Fibroblast of peridontal ligament (primary cell): ENCODE results near the gene NFKBIZ.
A peak's percentile ranks its signal among the peaks of the same experiment; 100 is the strongest.
"Not testable (repeated sequence)": the region's sequence is repeated elsewhere in the genome, so short reads cannot be mapped to it uniquely, and the experiment has no call there.

Source experiments
- DNase-seq: peaks from one replicate; pipeline ENCODE4 v3.0.0-alpha.2; 2010; ENCODE audit errors: extremely low read depth

NFKBIZ gene

DNA sequence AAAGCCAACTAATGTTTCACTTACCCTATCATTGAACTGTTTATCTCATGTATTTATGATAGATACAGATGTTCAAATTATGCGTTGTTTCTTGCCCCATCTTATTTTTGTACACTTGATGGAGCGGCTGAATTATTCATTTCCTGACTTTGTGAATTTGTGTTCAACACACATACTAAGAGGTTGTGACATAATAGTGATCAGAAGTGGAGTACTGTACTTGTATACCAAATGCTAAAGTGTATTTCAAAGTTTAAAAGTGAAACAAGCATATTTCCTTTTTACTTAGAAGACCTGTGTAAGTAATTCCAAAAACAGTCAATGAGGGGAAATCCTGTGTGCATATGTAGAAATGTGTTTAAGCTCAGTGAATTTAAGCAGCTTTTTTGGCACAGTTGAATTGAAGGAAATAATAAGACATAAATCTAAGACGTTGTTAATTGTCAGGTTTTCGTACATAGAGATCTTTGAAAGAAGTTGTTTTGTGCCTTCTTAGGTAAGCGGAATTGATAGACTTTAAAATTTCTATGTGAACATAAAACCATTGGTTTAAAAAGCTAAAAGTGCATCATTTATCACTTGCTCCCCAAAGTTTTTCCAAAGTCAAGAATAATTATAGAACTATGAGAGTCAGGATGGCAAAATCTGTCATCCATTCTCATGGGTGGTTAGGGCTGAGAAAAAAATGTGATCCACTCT lies 1.9 kb downstream of the NFKBIZ start:
- no peak for DNase-seq

DNA sequence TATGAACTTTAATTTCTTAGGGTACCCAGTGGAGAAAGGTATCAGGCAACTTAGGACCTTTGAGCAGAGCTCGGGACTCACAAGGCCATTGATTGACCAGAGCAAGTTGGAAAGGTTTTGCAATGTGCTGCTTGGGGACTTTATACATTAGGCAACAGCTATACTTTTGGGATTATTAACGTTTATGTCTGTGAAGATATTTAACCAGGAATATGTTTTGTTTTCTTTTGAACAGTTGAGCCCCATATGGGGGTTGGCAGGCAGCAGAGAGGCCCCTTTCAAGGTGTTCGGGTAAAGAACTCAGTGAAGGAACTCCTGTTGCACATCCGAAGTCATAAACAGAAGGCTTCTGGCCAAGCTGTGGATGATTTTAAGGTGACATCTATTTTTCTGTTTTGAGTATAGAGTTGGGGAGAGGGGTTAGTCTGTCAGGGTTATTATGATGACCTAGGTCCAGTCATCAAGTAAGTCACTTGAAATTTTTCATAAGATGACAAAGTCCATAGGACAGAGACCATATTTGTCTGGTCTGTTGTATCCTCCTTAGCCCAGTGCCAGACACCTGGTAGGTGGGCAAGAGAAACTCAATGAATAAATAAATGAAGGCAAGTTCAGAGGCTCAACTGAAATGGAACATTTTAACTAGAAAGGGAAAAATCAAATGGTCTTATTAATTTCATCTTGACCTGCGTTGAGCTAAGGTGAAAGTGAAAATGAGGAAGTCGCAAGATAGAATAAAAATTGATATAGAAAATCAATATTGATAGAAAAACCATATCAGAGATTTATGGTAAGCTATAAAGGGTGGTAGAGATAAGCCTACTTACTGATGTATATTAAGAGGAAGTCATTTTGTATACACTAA lies 2.8 kb downstream of the NFKBIZ start:
- DNase-seq: peak; percentile 44

DNA sequence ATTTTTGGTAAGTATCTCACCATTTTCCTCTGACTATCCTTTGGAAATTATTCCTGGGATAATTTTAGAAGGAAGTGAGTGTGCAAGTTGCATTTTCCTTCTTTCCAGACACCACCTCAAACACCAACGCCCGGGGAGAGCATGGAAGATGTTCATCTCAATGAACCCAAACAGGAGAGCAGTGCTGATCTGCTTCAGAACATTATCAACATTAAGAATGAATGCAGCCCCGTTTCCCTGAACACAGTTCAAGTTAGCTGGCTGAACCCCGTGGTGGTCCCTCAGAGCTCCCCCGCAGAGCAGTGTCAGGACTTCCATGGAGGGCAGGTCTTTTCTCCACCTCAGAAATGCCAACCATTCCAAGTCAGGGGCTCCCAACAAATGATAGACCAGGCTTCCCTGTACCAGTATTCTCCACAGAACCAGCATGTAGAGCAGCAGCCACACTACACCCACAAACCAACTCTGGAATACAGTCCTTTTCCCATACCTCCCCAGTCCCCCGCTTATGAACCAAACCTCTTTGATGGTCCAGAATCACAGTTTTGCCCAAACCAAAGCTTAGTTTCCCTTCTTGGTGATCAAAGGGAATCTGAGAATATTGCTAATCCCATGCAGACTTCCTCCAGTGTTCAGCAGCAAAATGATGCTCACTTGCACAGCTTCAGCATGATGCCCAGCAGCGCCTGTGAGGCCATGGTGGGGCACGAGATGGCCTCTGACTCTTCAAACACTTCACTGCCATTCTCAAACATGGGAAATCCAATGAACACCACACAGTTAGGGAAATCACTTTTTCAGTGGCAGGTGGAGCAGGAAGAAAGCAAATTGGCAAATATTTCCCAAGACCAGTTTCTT lies 3.9 kb downstream of the NFKBIZ start:
- peak; percentile 10 for DNase-seq

DNA sequence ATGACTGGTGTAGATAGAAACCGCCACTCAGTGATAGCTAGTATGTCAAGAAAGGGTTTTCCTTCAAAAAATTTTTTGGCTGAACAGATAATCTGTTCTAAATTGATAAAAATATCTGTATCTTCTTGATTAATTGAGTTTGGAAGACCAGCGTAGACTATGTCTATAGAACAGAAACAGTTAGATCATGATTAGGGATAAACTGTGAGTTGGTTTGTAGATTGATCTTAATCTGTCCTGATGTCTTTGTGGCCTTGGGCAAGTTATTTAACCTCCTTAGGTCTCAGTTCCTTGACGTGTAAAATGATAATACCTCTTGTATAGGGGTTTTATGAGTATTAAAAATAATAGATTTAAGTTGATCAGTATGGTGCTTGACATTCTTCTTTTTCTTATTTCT lies 4.7 kb downstream of the NFKBIZ start:
- peak; percentile 19 for DNase-seq

DNA sequence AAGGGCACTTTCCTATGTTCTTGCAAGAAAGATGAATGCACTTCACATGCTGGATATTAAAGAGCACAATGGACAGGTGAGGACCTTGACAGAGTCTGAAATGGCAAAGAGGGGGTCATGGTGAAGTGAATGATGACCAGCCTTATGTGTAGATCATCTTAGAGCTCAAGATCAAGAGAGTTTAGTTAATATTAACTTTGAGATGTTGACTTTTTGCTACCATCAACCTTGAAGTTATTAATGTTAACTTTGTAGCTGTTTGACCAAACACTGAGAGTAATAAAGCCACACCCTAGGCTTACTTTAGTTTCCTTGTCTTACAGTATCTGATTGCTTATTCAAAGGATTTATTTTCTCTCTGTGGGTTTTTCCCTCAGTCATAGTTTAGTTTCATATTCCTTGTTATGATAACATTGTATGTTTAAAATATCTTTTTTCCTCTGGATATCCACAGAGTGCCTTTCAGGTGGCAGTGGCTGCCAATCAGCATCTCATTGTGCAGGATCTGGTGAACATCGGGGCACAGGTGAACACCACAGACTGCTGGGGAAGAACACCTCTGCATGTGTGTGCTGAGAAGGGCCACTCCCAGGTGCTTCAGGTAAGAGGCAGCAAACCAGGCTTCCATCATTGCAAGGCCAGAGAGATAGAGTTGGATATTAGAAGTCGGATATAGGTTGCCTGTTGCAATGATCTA lies 5.4 kb downstream of the NFKBIZ start:
- peak; percentile 15 for DNase-seq

DNA sequence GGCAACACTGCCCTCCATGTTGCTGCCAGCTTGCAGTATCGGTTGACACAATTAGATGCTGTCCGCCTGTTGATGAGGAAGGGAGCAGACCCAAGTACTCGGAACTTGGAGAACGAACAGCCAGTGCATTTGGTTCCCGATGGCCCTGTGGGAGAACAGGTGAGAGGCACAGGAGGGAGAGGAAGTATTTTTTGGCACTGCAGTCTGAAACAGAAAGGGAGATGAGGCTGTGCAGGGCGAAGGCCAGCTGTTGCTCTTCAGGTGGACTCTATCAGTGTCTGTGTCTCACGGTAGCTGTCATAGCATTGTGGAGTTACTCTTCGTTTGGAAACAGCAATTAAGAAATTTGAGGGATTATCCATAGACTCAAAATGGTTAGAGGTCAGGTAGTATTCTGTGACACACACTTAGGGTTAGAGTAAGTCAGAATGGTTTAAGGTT lies 8.0 kb downstream of the NFKBIZ start:
- DNase-seq: peak; percentile 13

DNA sequence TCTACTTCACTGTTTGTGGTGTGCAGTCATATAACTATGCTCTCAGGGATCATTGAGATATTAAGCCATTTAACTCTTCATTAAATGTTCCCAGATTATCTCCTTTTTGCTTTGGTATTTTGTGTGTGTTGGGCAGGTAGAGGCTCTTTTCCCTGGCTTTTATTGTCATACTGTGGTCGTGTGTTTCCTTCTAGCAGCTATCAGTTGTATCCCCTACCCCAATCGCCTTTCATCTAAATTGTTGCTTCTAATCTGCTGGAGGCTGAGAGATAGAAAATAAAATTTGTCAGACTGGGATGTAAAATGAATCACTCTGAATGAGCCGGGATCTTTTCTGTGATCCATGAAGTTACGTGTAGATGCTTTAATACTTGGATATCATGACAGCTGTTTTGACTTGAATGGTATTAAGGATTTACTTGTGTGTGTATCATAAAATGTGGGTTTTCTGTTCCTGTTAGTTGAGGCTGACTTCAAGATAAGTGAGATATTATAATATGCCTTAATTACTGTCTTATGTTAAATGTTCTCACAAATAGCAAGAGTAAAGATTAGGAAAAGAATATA lies 9.2 kb downstream of the NFKBIZ start:
- DNase-seq: peak; percentile 21

DNA sequence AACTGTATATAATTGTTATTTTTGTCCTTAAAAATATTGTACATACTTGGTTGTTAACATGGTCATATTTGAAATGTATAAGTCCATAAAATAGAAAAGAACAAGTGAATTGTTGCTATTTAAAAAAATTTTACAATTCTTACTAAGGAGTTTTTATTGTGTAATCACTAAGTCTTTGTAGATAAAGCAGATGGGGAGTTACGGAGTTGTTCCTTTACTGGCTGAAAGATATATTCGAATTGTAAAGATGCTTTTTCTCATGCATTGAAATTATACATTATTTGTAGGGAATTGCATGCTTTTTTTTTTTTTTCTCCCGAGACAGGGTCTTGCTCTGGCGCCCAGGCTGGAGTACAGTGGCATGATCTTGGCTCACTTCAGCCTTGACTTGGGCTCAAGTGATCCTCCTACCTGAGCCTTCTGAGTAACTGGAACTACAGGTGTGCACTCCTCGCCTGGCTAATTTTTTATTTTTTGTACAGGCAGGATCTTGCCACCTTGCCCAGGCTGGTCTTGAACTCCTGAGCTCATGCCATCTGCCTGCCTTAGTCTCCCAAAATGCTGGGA lies 10.7 kb downstream of the NFKBIZ start:
- no peak for DNase-seq

DNA sequence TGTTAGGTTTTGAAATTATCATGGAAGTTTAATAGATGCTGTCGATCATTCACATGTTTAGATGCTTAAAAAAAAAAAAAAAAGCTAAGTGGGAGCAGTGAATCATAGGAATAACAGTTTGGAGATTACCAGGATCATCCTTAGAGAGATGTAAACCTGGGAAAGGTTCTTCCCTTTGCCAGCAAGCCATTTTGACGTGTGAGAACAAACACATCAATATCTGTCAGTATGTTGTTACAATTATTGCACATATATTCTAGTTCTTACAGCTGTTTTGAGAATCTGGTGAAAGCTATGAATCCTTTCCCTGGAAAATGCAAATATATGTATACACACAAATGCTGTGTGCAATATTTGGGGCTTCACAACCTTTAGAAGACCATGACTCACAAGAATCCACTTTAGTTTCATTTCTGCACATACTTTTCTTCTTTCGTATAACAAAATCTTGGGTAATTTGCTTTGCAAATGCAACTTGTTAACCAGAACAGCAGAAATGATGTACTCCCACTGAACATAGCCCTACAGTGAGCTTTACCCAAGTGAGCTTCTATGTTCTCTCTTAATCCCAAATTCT lies 12.0 kb downstream of the NFKBIZ start:
- DNase-seq: peak; percentile 73

DNA sequence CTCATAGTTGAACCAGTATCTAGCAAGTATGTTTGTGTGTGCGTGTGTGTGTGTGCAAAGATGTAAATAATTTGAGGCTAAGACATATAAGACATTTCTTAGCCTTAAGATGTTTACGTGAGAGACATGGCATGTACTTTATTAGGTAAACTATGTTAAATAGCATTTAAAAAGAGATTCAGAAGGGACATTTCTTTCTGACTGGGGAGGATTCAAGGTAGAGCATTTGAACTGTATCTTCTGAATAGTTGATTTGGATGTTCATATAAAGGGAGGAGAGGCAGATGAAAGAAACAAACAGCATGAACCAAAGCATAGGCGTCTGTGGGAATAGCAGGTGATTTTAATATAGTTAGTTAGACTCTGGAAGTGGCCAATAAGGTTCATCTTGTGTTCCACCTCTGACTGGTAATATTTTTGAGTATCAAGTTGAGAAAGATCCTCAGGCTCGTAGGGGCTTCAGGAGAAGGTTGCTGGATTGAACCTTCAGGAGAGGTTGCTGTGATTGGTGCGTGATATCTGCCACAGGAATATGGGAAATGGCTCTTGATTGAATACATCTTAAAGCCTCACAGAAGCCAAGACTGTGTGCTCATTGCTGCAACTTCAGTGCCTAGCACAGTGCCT lies 12.6 kb downstream of the NFKBIZ start:
- no peak for DNase-seq

DNA sequence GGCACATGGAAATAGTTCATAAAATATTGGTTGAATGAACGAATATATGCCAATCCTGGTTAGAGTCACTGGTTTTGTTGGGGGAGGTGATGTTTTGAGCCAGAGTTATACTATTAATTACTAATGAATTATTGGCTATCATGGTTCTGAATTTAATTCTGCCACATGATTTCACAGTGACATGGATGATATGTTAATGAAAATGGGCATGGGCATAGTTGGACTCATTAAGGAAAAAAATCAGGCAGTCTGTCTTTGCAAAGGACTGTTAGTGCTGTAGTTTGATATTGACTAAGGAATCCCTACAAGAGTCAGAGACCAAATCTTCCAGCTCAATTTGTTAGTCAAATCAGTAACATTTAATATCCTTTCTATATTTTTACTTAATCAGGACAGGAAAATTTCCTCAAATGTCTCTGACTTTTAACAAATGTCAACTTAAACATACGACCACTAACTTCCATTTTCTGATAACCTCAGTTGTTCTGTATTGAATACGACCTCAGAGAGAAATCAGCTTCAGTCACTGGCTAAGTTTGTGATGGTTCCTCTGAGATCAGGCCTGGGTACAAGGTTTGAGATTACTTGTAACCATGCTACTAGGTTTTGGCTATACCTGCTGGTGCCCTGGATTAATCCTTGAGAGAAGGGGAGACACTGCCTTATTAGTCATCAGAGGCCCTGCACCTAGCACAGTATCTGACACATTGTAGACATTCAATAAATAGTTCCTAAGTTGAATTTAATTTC lies 13.3 kb downstream of the NFKBIZ start:
- peak; percentile 27 for DNase-seq

DNA sequence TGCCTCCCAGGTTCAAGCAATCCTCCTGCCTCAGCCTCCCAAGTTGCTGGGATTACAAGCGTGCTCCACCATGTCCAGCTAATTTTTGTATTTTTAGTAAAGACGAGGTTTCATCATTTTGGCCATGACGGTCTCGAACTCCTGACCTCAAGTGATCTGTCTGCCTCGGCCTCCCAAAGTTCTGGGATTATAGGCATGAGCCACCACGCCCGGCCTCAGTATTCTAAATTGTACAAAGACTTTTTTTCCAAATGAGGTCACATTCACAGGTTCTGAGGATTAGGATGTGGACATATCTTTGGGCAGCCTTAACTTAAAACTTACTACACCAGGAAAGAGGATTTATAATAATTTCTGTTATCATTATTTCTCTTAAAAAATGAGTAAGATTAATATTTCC lies 15.6 kb downstream of the NFKBIZ start:
- DNase-seq: not testable (repeated sequence)

DNA sequence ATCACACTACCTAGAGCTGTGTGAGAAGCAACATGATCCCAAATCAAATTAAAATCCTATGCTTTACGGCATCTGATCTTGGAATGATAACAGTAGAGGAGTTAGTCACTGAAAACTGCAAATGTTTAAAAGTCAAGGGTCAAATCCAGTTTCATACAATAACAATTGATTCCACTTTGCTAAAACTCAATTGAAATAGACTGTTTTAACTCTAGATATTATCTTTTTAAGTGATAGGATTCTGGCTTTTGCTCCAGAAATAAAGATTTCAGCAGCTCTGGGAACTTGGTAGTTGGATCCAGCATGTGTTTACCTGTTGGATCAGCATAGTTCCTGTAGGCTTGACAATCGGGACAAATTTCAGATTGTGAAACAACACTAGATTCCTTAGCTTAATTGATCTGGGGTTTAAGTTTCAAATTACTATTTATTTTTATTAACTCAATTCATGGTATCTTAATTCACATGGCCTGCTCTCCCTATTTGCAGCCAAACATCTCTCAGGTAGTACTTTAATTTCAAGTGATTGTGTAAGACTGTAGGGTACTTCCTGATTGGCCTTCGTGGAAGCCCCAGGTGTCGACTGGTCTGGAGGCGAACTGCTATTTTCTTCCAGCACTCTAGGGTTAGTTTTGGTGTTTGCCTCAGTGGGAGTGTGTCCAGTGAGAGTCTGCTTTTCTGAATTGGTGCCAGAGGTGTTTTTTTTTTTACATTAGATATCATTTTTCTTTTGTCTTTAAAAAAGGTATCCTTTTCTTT lies 16.6 kb downstream of the NFKBIZ start:
- peak; percentile 46 for DNase-seq

DNA sequence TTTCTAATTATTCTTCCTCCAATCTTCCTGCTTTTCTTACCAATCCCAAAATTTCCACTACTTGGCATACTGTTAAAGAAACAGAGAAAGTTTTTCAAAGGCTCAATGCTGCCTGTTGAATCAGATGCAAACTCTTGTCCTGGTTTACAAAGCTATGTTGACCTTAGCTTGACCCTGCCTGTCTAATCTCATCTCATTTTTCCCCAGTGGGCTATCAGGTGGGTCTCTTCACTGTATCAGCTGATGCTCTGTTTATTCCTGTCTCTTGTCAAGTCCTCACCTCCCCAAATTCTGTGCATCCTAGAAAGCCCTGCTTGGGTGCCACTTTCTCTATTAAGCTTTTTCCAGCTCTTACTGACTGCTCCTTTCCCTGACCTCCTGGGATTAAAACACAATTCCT lies 18.2 kb downstream of the NFKBIZ start:
- DNase-seq: no peak

DNA sequence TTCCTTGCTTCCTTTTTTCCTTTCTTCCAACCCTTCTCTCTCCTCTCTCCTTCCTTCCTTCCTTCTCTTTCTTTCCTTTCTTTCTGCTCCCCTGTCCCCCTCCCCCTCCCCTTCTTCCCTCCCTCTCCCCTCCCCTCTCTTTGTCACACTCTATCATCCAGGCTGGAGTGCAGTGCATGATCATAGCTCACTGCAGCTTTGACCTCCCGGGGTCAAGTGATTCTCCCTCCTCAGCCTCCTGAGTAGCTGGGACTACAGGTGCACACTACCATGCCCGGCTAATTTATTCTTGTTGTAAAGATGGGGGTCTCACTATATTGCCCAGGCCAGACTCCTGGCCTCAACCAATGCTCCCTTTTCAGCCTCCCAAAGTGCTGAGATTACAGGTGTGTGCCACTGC lies 18.7 kb downstream of the NFKBIZ start:
- DNase-seq: no peak

DNA sequence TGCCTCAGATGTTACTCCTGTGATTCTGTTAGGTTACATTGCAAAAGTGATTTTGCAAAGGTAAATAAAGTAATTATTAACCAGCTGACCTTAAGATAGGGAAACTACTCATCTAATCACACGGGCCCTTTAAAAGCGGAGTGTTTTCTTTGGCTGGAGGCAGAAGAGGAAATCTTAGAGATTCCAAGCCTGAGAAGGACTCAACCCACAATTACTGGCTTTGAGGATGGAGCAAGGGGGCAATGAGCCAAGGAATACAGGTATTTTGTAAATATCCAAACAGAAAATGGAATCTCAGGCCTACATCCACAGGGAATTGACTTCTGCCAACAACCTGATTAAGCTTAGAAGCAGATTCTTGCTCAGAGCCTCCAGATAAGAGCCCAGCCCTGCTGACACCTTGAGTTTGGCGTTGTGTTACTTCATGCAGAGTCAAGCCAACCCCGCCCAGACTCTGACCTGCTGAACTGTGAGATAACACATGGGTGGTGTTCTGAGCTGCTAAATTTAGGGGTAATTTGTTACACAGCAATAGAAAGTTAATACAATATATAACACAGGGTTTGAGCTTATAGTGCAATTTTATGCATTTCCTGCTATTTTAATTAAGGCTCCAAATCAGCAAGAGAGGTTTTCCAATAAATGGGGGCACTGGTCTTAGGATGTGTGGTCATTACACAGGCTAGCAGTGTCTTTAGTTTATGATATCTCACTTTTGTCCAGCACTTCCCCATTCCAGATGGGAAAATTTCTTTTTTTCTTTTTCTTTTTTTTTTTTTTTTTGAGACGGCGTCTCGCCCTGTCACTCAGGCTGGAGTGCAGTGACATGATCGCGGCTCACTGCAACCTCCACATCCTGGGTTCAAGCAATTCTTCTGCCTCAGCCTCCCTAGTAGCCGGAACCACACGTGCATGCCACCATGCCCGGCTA lies 19.5 kb downstream of the NFKBIZ start:
- peak; percentile 46 for DNase-seq

DNA sequence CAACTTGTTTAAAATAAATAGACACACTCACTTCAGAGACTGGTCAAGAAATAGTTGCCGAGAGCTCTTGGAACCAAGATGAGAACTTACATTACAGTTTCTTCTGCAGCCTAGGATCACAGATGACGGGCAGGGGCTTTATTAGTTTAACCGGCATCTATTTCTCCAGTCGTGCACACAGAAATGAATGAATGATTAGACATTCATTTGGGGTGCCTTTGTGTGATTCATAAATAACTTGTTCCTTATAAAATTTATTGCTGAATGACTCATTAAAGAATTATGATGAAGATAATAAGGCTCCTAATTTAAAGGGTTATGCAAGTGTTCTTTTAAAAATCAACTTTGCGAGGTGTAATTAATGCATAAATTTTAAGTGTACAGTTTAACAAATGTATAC lies 20.8 kb downstream of the NFKBIZ start:
- DNase-seq: no peak
